ENCODE measurements around the gene MAP3K10.

MAP3K10 gene

GRCh38 chr19:40175820-40176219 lies 15.4 kb upstream of the MAP3K10 start:
- DNase-seq: no peak

- no peak for DNase-seq
Measured at GRCh38 chr19:40177286-40178070, 13.7 kb upstream of the MAP3K10 start.

- DNase-seq: no peak
Measured at GRCh38 chr19:40178756-40179155, 12.5 kb upstream of the MAP3K10 start.

- no peak for DNase-seq
Measured at GRCh38 chr19:40184273-40184672, 7.0 kb upstream of the MAP3K10 start.

- no peak for DNase-seq
Measured at GRCh38 chr19:40191836-40192646, 815 bp downstream of the MAP3K10 start.

GRCh38 chr19:40192758-40193586 lies 1.7 kb downstream of the MAP3K10 start:
- no peak for DNase-seq

GRCh38 chr19:40193587-40193849 lies 2.3 kb downstream of the MAP3K10 start:
- DNase-seq: no peak

- no peak for DNase-seq
Measured at GRCh38 chr19:40198272-40198990, 7.2 kb downstream of the MAP3K10 start.

- no peak for DNase-seq
Measured at GRCh38 chr19:40200341-40201099, 9.3 kb downstream of the MAP3K10 start.

GRCh38 chr19:40204381-40204780 lies 13.2 kb downstream of the MAP3K10 start:
- DNase-seq: no peak

GRCh38 chr19:40205760-40206159 lies 14.5 kb downstream of the MAP3K10 start:
- DNase-seq: no peak

- DNase-seq: no peak
Measured at GRCh38 chr19:40208602-40209001, 17.4 kb downstream of the MAP3K10 start.

- no peak for DNase-seq
Measured at GRCh38 chr19:40210889-40211288, 19.7 kb downstream of the MAP3K10 start.

- DNase-seq: no peak
Measured at GRCh38 chr19:40213251-40213829, 22.1 kb downstream of the MAP3K10 start.

- DNase-seq: no peak
Measured at GRCh38 chr19:40213882-40214570, 22.8 kb downstream of the MAP3K10 start.

- no peak for DNase-seq
Measured at GRCh38 chr19:40214936-40215335, 23.7 kb downstream of the MAP3K10 start.

- DNase-seq: no peak
Measured at GRCh38 chr19:40216013-40216776, 25.0 kb downstream of the MAP3K10 start.

GRCh38 chr19:40216777-40217026 lies 25.5 kb downstream of the MAP3K10 start:
- DNase-seq: no peak

GRCh38 chr19:40217027-40217810 lies 26.0 kb downstream of the MAP3K10 start:
- DNase-seq: no peak
